OCI-LY7 (cell line): ENCODE measurements around the gene AAK1. TPM values are rescaled to one million over a fixed set of nuclear protein-coding genes. Genes with fewer than 3 reads are reported as not detected.

ENCODE experiments used
- BruUV-seq: library from RNA; stranded (reverse); fragments of 400-500 nt; replicated peaks from 2 replicates; lab custom pipeline; 2021; lab: Mats Ljungman, UMichigan
- CTCF ChIA-PET: fragments of 300-600 bp; sonication (Branson Sonifier 250); formaldehyde crosslinking; loops from one replicate; lab custom pipeline; 2022; ENCODE audit warnings: antibody characterized with exemption; ENCODE audit not compliant: unreplicated experiment; lab: Charles Lee
- POLR2A ChIA-PET: fragments of 300-600 bp; sonication (Branson Sonifier 250); formaldehyde crosslinking; loops from one replicate; lab custom pipeline; 2022; ENCODE audit warnings: antibody characterized with exemption; lab: Charles Lee
- DNase-seq: peaks from one replicate; pipeline ENCODE4 v3.0.0-alpha.2; 2015; ENCODE audit warnings: low spot score
- H2AFZ ChIP-seq: fragments of 200-600 bp; sonication (generic), shearing (Covaris generic); 2 replicates; pipeline ENCODE4 v1.6.1; 2014; ENCODE audit warnings: mild to moderate bottlenecking, antibody characterized with exemption, low read length, moderate library complexity
- H3K27ac ChIP-seq: fragments of 200-600 bp; sonication (generic); 2 replicates; pipeline ENCODE4 v1.5.1; 2014; ENCODE audit warnings: mixed run types, low read depth, mild to moderate bottlenecking, moderate library complexity, low read length, inconsistent platforms; ENCODE audit not compliant: poor library complexity, severe bottlenecking
- H3K36me3 ChIP-seq: fragments of 200-600 bp; sonication (generic); 2 replicates; pipeline ENCODE4 v1.6.1; 2014; ENCODE audit warnings: mild to moderate bottlenecking, antibody characterized with exemption, low read length, moderate library complexity, mixed read lengths; ENCODE audit not compliant: insufficient read depth
- H3K4me1 ChIP-seq: fragments of 200-600 bp; sonication (generic); 2 replicates; pipeline ENCODE4 v1.5.1; 2014; ENCODE audit warnings: mild to moderate bottlenecking, low read length; ENCODE audit not compliant: insufficient read depth, poor library complexity, severe bottlenecking
- H3K4me2 ChIP-seq: fragments of 200-600 bp; sonication (generic); 2 replicates; pipeline ENCODE4 v1.6.1; 2014; ENCODE audit warnings: mild to moderate bottlenecking, low read length
- H3K4me3 ChIP-seq: fragments of 200-600 bp; sonication (generic); 2 replicates; pipeline ENCODE4 v1.5.1; 2014; ENCODE audit warnings: mild to moderate bottlenecking, low read depth, low read length; ENCODE audit not compliant: poor library complexity, severe bottlenecking
- H3K79me2 ChIP-seq: fragments of 200-600 bp; sonication (generic); 2 replicates; pipeline ENCODE4 v1.6.1; 2016; ENCODE audit warnings: low read depth, mild to moderate bottlenecking, low read length, moderate library complexity, mixed read lengths; ENCODE audit not compliant: insufficient read depth
- H3K9me2 ChIP-seq: fragments of 200-600 bp; sonication (generic); 2 replicates; pipeline ENCODE4 v1.6.1; 2016; ENCODE audit warnings: mild to moderate bottlenecking, low read length, mixed read lengths; ENCODE audit not compliant: insufficient read depth
- H3K9me3 ChIP-seq: fragments of 200-600 bp; sonication (generic); 2 replicates; pipeline ENCODE4 v1.6.1; 2014; ENCODE audit warnings: mild to moderate bottlenecking, mixed run types, low read length, mixed read lengths
- H4K20me1 ChIP-seq: fragments of 200-600 bp; sonication (generic); 2 replicates; pipeline ENCODE4 v1.6.1; 2014; ENCODE audit warnings: mild to moderate bottlenecking, antibody characterized with exemption, low read length, moderate library complexity, mixed read lengths; ENCODE audit not compliant: insufficient read depth
- CTCF ChIP-seq: fragments of 200-600 bp; sonication (generic); conservative IDR thresholded peaks from 2 replicates; pipeline ENCODE4 v1.5.1; 2014; ENCODE audit warnings: mild to moderate bottlenecking, antibody characterized with exemption, low read length, moderate library complexity, mixed read lengths
- EZH2phosphoT487 ChIP-seq: fragments of 200-600 bp; sonication (generic); IDR thresholded peaks from 2 replicates; pipeline ENCODE4 v1.6.1; 2018; ENCODE audit warnings: low read depth, borderline replicate concordance, mild to moderate bottlenecking, mixed run types, antibody characterized with exemption, low read length, moderate library complexity, mixed read lengths
- intact Hi-C: fragments of 100-400 bp; cut with micrococcal nuclease; formaldehyde crosslinking; loops from one replicate; pipeline ENCODE4 v1.10.0; 2022; ENCODE audit not compliant: unreplicated experiment
- total RNA-seq, 2 experiments: library from RNA; depleted of rRNA in 1 of 2; stranded (reverse); fragments of >200 nt in 1 of 2; shearing (Covaris generic) in 1 of 2; gene quantifications; 2 replicates each; pipeline ENCODE4 v1.2.3, GENCODE V29; 2014 to 2022

AAK1 gene
- total RNA-seq, 2 experiments from 2014 or later: 8.3 to 8.5 TPM

GRCh38 chr2:69495861-69496260 lies 147.7 kb downstream of the AAK1 start:
- Histone ChIP-seq H2AFZ (no peak overlapping the region), H4K20me1 (no peaks in the 10 kb centered on the region), H3K36me3 (no peaks in the 10 kb centered on the region), H3K9me2 (no peaks in the 10 kb centered on the region), H3K4me3 (no peak overlapping the region), H3K9me3 (no peaks in the 10 kb centered on the region), H3K27ac (no peak overlapping the region), H3K79me2 (no peaks in the 10 kb centered on the region), H3K4me2 (no peak overlapping the region), H3K4me1 (peaks cover 14% of the 10 kb centered on the region)
- DNase-seq: no peak
- ChIA-PET CTCF (no interaction called here), POLR2A (no interaction called here)
- no TSS peak for BruUV-seq
- intact Hi-C loops: no loop called here
- TF ChIP-seq CTCF: no peak
- TF ChIP-seq EZH2phosphoT487: no peak

DNA sequence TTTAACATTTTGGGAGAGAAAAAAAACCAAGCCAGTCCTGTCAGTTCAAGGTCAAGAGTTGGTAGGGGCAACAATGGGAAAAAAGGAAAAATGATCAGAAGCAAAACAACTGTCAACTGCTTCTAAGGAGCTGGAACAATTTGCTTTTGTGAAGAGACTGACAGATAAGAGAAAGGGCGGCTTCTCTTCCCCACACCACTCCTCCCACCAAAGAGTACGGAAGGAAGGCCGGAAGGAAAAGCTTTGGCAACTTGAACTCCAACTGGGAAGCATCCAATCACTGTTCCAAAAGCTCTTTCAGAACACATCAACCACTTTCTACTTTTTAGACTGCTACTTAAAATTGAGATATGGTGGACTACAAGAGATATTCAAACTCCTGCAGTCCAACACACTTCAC lies 148.5 kb downstream of the AAK1 start:
- POLR2A ChIA-PET: interaction anchor here (0.6 to 0.7 kb wide), 3 partner anchors 35 to 348 kb away, joined by 3 read pairs; no protein-coding TSS in a partner anchor
- Histone ChIP-seq H3K9me3 (no peaks in the 10 kb centered on the region), H3K4me1 (peaks cover 12% of the 10 kb centered on the region), H2AFZ (no peak overlapping the region), H3K4me3 (no peak overlapping the region), H3K9me2 (no peaks in the 10 kb centered on the region), H3K79me2 (no peaks in the 10 kb centered on the region), H3K36me3 (no peaks in the 10 kb centered on the region), H3K4me2 (no peak overlapping the region), H4K20me1 (no peaks in the 10 kb centered on the region), H3K27ac (no peak overlapping the region)
- no TSS peak for BruUV-seq
- intact Hi-C loops: no loop called here
- CTCF ChIA-PET: no interaction called here
- no peak for DNase-seq
- TF ChIP-seq EZH2phosphoT487 (no peak), CTCF (no peak)

GRCh38 chr2:69494126-69494525 lies 149.4 kb downstream of the AAK1 start:
- intact Hi-C loops: no loop called here
- ChIA-PET POLR2A (no interaction called here), CTCF (no interaction called here)
- Histone ChIP-seq H3K27ac (no peak overlapping the region), H3K9me2 (no peaks in the 10 kb centered on the region), H4K20me1 (no peaks in the 10 kb centered on the region), H3K9me3 (no peaks in the 10 kb centered on the region), H3K79me2 (no peaks in the 10 kb centered on the region), H3K36me3 (no peaks in the 10 kb centered on the region), H3K4me2 (no peak overlapping the region), H2AFZ (no peak overlapping the region), H3K4me1 (peaks cover 5% of the 10 kb centered on the region), H3K4me3 (no peak overlapping the region)
- TF ChIP-seq CTCF (no peak), EZH2phosphoT487 (no peak)
- no peak for DNase-seq
- BruUV-seq: no TSS peak
